Superior temporal gyrus (tissue), 1 donor: ENCODE results near the gene SDCCAG8.
A peak's percentile ranks its signal among the peaks of the same experiment; 100 is the strongest.

Source experiments
- DNase-seq: peaks from one replicate; pipeline ENCODE4 v3.0.0-alpha.2; 2016; ENCODE audit errors: extremely low spot score

The SDCCAG8 gene

DNA sequence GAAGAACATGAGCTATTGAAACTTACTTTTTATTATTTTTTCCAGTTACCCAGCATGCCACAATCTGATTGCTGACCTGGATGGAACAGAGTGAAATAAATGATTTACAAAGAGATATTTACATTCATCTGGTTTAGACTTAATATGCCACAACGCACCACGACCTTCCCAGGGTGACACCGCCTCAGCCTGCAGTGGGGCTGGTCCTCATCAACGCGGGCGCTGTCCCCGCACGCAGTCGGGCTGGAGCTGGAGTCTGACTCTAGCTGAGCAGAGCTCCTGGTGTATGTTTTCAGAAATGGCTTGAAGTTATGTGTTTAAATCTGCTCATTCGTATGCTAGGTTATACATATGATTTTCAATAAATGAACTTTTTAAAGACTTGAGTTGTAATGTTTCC lies 243.9 kb downstream of the SDCCAG8 start:
- no peak for DNase-seq

DNA sequence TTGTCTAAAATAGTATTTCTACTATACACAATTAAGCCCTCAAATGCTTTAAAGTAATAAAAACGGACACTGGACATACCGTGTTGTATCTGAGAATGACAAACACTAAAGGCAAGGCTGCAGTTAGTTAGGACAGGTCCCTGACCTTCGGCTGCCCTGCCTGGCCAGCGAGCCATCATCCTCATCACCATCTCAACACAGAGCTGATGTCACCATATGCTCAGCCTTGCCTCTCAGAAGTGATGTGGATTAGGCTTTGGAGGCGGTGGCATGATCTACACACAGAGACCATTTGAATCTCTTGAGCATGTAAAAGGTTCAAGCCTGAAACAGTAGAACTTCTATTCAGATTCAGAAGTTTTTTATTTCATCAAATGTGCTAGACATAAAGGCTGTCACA lies 244.7 kb downstream of the SDCCAG8 start:
- no peak for DNase-seq

- DNase-seq = peak; percentile 75
Measured at GRCh38 chr1:243501002-243501401, 245.2 kb downstream of the SDCCAG8 start.

DNA sequence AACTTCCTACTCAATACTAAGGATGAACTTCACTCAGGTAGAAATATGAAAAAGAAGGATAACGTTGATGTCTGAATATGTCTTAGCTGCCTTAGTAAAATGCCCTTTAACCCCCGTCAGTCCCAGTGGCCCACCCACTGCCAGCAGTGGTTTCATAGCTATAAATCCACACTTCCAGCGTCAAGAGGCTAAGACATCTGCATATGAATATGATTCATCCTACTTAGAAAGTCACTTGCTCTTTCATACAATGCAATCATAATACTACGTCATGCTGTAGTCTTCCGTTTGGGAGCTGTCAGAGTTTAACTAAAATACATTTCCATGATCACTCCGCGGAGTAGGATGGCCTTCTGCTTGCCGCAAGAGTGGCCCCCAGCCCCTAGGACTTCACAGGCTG lies 247.3 kb downstream of the SDCCAG8 start:
- no peak for DNase-seq

- DNase-seq = no peak
Measured at GRCh38 chr1:243505986-243506689, 250.3 kb downstream of the SDCCAG8 start.

GRCh38 chr1:243507001-243507671 lies 251.3 kb downstream of the SDCCAG8 start:
- no peak for DNase-seq

DNA sequence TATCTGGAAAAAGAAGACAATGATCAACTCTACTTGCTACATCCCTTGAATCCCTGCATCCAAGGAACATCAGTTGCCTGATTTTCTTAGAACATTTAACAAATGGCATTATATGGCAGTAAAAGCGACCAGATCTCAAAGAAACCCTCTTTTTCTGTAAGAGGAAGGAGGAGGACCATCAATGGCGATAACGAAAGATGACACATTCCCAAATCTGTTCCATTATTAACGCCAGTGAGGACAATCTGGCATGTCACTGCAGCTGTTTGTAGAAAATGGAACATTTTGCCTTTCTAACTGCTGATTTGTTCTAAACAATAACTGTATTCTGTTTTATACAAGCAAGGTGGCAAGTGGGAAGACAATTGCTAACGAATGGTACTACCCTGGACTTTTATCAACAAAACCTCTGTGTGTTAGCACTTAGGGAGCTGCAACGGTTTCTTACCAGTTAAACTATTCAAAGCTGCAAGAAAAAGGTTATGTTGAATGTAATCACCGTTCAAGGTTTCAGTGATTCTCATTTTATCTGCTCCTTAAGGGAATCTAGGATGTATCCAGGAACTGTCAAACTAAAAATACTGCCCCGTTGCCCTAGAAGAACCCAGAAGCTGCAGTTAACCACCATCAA lies 251.9 kb downstream of the SDCCAG8 start:
- DNase-seq = peak; percentile 81

DNA sequence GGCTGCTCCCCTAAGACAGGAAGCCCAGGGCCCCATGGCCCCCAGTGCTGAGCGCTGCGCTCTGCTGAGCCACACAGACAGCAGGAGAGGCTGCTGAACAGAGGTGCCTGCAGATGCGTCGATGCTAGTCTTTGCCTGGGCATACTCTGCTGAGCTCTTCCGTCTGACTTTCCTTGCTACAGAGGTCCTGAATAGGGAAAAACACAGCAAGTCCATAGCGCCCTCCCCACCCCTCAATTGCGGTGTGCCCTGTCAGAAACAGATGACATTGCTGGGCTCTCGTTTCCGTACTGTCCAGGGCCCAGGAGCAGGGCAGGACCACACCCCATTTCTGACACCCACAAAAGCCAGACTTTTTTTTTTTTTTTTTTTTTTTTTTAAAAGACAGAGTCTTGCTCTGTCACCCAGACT lies 252.5 kb downstream of the SDCCAG8 start:
- DNase-seq = no peak

- no peak for DNase-seq
Measured at GRCh38 chr1:243508943-243509342, 253.1 kb downstream of the SDCCAG8 start.

- no peak for DNase-seq
Measured at GRCh38 chr1:243510928-243511327, 255.1 kb downstream of the SDCCAG8 start.

DNA sequence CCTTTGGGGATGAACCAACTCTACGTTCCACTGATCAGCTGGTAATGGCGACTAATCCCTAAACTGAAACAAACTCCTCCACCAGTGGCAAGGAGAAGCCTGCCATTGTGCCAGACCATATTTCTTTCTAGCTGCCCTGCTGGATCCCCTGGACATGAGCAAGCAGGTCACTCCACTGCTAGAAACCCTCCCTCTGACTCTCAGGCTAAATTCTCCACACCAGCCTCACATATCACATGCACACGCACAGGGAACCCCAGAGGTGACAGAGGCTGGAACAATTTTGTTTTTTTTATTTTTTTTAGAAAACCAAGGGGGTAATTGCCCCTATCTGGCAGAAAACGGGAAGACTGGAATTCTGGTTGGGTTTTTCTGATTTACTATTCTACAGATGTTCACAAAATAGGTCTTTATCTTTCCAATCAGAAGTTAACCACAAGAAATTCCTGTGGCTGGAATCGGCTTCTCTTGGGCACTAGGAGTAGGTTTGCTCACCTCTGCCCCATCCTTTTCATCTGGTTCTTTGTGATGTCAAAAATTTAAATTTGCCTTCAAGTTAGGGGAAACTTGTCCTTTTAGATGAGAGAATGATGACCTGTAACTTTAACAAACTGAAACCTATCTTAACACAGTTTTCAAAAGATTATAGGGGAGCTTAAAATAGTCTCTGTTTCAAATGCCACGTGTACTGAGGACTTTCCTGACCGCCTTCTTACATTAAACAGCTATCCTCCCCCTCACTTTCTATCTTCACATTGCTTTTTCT lies 258.1 kb downstream of the SDCCAG8 start:
- DNase-seq = no peak

DNA sequence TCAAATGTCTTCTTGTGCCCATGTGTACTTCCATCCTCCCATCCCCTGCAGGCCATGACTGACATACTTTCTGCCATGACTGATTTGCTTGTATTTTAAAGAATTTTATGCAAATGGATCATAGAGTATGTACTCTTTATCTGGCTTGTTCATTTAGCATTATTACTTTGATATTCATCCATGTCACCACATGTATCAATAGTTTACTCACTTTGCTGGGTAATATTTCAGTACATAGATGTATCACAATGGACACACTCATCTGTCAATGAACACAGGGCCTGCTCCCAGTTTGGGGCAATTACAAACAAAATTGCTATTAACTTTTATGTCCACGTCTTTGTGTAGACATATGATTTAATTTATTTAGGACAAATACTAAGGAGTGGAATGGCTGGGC lies 259.1 kb downstream of the SDCCAG8 start:
- no peak for DNase-seq

- no peak for DNase-seq
Measured at GRCh38 chr1:243520831-243521230, 265.0 kb downstream of the SDCCAG8 start.

- no peak for DNase-seq
Measured at GRCh38 chr1:243523766-243524165, 267.9 kb downstream of the SDCCAG8 start.

DNA sequence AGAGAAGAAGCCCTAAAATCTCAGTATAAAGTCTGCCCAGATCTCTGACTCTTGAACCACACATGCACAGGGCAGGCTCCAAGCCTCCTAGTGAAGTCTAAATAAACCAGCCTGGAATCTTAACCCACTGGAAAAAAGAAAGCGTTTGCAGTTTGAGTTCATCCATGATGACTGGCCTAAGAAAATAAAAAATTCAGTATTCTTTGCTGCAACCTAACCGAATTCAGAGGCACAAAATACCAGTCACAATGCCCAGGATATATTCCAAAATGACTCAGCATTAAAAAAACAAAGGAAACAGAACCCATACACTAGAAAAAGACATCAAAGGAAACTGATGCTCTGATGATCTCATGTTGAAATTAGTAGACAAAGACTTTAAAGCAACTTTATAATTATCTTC lies 269.2 kb downstream of the SDCCAG8 start:
- DNase-seq = no peak

GRCh38 chr1:243526180-243526579 lies 270.3 kb downstream of the SDCCAG8 start:
- no peak for DNase-seq

DNA sequence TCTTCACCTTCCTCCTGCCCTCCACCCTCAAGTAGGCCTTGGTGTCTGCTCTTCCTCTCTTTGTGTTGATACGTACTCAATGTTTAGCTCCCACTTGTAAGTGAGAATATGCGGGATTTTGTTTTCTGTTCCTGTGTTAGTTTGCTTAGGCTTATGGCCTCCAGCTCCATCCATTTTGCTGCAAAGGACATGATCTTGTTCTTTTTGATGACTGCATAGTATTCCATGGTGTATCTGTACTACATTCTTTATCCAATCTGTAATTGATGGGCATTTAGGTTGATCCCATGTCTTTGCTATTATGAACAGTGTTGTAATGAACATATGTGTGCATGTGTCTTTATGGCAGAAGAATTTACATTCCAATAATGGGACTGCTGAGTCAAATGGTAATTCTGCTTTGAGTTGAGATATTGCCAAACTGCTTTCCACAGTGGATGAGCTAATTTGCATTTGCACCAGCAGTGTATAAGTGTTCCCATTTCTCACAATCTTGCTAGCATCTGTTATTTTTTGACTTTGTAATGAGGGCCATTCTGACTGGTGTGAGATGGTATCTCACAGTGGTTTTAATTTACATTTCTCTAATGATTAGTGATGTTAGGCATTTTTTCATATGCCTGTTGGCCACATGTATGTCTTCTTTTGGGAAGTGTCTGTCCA lies 272.7 kb downstream of the SDCCAG8 start:
- no peak for DNase-seq

DNA sequence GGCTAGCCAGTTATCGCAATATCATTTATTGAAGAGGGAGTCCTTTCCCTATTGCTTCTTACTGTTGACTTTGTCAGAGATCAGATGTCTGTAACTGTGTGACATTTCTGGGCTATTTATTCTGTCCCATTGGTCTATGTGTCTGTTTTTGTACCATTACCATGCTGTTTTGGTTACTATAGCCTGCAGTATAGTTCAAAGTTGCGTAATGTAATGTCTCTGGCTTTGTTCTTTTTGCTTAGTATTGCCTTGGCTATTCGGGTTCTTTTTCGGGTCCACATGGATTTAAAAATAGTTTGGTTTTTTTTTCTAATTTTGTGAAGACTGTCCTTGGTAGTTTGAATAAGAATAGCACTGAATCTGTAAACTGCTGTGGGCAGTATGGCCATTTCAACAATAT lies 273.7 kb downstream of the SDCCAG8 start:
- DNase-seq = no peak

GRCh38 chr1:243535014-243535413 lies 279.2 kb downstream of the SDCCAG8 start:
- no peak for DNase-seq

GRCh38 chr1:243539636-243540035 lies 283.8 kb downstream of the SDCCAG8 start:
- DNase-seq = no peak

DNA sequence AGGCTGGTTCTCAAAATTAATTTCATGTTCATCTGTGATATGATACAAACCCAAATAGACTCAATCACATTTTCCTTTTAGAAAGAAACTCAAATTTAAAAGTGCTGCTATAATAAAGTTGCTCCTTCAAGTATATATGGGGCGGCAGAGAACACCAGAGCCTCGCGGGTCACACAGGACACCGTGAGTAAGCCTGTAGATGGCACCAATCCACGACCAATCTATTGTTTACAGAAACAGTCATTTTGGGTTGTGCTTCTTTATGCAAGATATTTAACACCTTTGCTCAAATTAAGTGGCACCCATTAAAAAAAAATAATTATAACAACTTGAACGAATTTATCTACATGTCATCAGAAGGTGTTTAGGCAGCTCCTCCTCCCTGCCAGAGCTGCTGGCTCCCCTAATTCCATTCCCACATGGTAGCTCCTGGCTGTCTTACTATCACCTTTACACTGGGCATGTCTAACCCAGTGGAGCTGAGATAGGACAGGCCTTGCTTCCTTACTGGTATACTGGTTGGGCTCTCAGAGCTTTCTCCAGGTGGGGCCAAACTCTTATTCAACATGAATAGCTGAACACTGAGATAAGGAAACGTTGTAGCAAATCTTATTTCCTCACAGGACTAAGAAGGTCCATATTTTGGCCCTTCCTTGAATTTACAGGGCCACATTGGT lies 287.0 kb downstream of the SDCCAG8 start:
- DNase-seq = no peak
